Smooth muscle cell of trachea (primary cell): ENCODE measurements around the gene KRT33A. TPM values are rescaled to one million over a fixed set of nuclear protein-coding genes. Genes with fewer than 3 reads are reported as not detected.

Experiments
- total RNA-seq: library from RNA; depleted of rRNA; stranded (reverse); fragments of >200 nt; gene quantifications from 2 replicates; pipeline ENCODE4 v1.2.1, GENCODE V29; 2014

The KRT33A gene
- total RNA-seq, result not detected in 2 replicates

DNA sequence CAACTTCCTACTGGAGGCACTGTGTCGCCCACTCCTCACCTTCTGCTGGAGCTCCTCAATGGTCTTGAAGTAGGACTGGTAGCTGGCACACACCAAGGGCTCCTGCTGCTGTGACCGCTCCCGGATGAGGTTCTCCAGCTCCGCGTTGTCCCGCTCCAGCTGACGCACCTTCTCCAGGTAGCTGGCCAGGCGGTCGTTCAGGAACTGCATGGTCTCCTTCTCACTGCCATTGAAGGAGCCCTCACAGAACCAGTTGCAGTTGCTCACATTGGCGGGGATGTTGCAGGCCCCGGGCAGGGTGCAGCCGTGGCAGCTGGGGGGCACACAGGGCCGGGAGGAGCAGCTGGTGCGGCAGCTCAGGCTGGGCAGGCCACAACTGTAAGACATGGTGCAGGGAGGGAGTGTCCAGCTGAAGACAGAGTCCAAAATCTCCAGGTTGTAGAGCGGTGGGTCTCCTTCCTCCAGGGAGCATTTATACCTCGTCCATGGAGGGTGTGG, at the start of gene KRT33A:
KRT33A (minus strand) TSS at position 448 of the 498 bp plus-strand sequence; CDS start at position 387, 61 bp downstream.

DNA sequence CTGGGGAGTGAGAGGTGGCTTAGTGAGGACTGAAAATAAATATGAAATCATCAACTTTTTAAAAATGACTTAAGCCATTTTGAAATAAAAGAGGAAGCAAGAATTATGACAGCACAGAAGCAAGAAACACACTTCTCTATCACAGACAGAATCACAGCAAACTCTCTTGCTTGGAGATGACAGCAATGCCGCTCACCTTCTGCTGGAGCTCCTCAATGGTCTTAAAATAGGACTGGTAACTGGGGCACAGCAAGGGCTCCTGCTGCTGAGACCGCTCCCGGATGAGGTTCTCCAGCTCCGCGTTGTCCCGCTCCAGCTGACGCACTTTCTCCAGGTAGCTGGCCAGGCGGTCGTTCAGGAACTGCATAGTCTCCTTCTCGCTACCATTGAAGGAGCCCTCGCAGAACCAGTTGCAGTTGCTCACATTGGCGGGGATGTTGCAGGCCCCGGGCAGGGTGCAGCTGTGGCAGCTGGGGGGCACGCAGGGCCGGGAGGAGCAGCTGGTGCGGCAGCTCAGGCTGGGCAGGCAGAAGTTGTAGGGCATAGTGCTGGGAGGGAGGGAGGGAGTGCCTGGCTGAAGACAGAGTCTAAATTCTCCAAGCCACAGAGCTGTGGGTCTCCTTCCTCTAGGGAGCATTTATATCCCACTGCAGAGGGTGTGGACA, 46.5 kb upstream of the KRT33A start, which contains the start of gene KRT31:
KRT31 (minus strand) TSS at position 613 of the 665 bp plus-strand sequence; CDS start at position 544, 69 bp downstream.

GRCh38 chr17:41381943-41382342, 31.3 kb upstream of the KRT33A start, which contains the start of gene KRT34:
KRT34 (minus strand) TSS chr17:41382306; CDS start chr17:41382246, 60 bp downstream.

DNA sequence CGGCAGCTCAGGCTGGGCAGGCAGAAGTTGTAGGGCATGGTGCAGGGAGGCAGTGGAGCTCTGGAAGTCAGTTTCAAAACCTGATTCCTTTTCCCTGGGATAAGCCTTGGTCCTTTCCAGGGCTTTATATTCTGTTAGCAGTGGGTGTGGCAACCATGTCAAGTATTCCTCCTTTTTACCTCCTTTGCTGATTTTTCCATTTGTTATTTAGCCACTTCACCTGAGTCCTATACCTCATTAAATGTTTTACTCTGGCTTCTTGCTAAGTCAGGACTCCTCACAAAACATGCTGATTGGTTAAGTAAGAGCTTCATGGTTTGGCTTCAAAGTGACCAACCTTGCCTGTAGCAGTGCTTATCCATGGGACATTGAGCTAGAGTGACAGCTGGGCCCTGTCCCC, 19.1 kb upstream of the KRT33A start, which contains the start of gene KRT33B:
KRT33B (minus strand) TSS at position 101 of the 400 bp plus-strand sequence; CDS start at position 38, 63 bp downstream.

GRCh38 chr17:41315204-41315794, 35.3 kb downstream of the KRT33A start, which contains the start of gene KRTAP17-1:
KRTAP17-1 (minus strand) TSS chr17:41315710; CDS start chr17:41315650, 60 bp downstream.

DNA sequence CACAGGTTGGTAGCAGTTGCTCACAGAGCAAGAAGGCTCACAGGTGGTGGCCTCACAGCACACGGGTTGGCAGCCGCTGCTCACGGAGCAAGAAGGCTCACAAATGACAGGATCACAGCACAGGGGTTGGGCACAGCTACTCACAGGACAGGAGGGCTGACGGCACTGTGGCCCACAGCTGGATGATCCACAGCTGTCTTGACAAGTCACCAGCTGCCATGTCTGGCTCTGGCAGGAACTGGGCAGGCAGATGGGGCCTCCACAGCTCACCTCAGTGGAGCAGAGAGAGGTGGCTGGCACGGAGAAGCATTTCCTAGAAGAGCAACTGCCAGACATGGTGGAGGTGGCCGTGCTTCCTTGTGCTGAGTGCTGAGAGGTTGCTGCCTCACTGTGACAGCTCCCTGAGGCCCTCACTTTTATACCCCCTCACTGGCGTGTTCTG, 41.7 kb downstream of the KRT33A start, which contains the start of gene KRTAP16-1:
KRTAP16-1 (minus strand) TSS at position 392 of the 442 bp plus-strand sequence; CDS start at position 336, 56 bp downstream.

GRCh38 chr17:41301916-41302901, 48.4 kb downstream of the KRT33A start, which contains the start of gene KRTAP29-1:
KRTAP29-1 (minus strand) TSS chr17:41302851; CDS start chr17:41302851, 0 bp downstream.

Other genes starting within 250 kb of the KRT33A start
- not detected in 2 replicates for gene KRTAP4-16, start 248.6 kb downstream of the KRT33A start, total RNA-seq
- not detected in 2 replicates for gene KRTAP4-9, start 245.4 kb downstream of the KRT33A start, total RNA-seq
- not detected in 2 replicates for gene KRTAP4-11, start 232.5 kb downstream of the KRT33A start, total RNA-seq
- not detected in 2 replicates for gene KRTAP4-12, start 226.6 kb downstream of the KRT33A start, total RNA-seq
- not detected in 2 replicates for gene KRTAP4-6, start 210.3 kb downstream of the KRT33A start, total RNA-seq
- gene KRTAP4-5, start 201.0 kb downstream of the KRT33A start, total RNA-seq, result not detected in 2 replicates
- not detected in 2 replicates for gene KRTAP4-4, start 190.1 kb downstream of the KRT33A start, total RNA-seq
- gene KRTAP4-3, start 182.6 kb downstream of the KRT33A start, total RNA-seq, result not detected in 2 replicates
- gene KRTAP4-2, start 172.6 kb downstream of the KRT33A start, total RNA-seq, result not detected in 2 replicates
- gene KRTAP4-1, start 165.9 kb downstream of the KRT33A start, total RNA-seq, result not detected in 2 replicates
- gene KRTAP9-1, start 160.9 kb downstream of the KRT33A start, total RNA-seq, result not detected in 2 replicates
- gene KRTAP9-2, start 124.2 kb downstream of the KRT33A start, total RNA-seq, result not detected in 2 replicates
- gene KRTAP9-3, start 118.4 kb downstream of the KRT33A start, total RNA-seq, result not detected in 2 replicates
- gene KRTAP9-8, start 112.8 kb downstream of the KRT33A start, total RNA-seq, result not detected in 2 replicates
- not detected in 2 replicates for gene KRTAP9-4, start 101.1 kb downstream of the KRT33A start, total RNA-seq
- not detected in 2 replicates for gene KRTAP9-9, start 95.4 kb downstream of the KRT33A start, total RNA-seq
- not detected in 2 replicates for gene KRTAP9-6, start 85.5 kb downstream of the KRT33A start, total RNA-seq
- gene KRTAP9-7, start 75.1 kb downstream of the KRT33A start, total RNA-seq, result not detected in 2 replicates
- not detected in 2 replicates for gene KRTAP29-1, start 48.0 kb downstream of the KRT33A start, total RNA-seq
- gene KRTAP16-1, start 41.5 kb downstream of the KRT33A start, total RNA-seq, result not detected in 2 replicates
- not detected in 2 replicates for gene KRTAP17-1, start 35.1 kb downstream of the KRT33A start, total RNA-seq
- gene KRT33B, start 19.0 kb upstream of the KRT33A start, total RNA-seq, result not detected in 2 replicates
- 0.17 TPM in 1 of 2 replicates, not detected in the other for gene KRT34, start 31.5 kb upstream of the KRT33A start, total RNA-seq
- gene KRT31, start 46.8 kb upstream of the KRT33A start, total RNA-seq, result not detected in 2 replicates
- not detected in 2 replicates for gene KRT37, start 73.8 kb upstream of the KRT33A start, total RNA-seq
- not detected in 2 replicates for gene KRT38, start 90.2 kb upstream of the KRT33A start, total RNA-seq
- gene KRT32, start 116.6 kb upstream of the KRT33A start, total RNA-seq, result not detected in 2 replicates
- gene KRT35, start 130.3 kb upstream of the KRT33A start, total RNA-seq, result not detected in 2 replicates
- not detected in 2 replicates for gene KRT36, start 139.1 kb upstream of the KRT33A start, total RNA-seq
- gene KRT13, start 154.8 kb upstream of the KRT33A start, total RNA-seq, result 0.15 TPM in 1 of 2 replicates, not detected in the other
- gene KRT15, start 168.1 kb upstream of the KRT33A start, total RNA-seq, result 0.66 and 2.9 TPM in 2 replicates
- 21.1 and 42.7 TPM in 2 replicates for gene KRT19, start 177.5 kb upstream of the KRT33A start, total RNA-seq
- not detected in 2 replicates for gene KRT9, start 221.2 kb upstream of the KRT33A start, total RNA-seq
- 0.17 and 3.1 TPM in 2 replicates for gene KRT14, start 236.1 kb upstream of the KRT33A start, total RNA-seq